Astrocyte of the hippocampus (primary cell): ENCODE data around the gene CEP76.

Experiments
- DNase-seq: peaks from one replicate; pipeline ENCODE4 v3.0.0; 2011; ENCODE audit warnings: low read depth, low spot score

Gene CEP76, protein sequence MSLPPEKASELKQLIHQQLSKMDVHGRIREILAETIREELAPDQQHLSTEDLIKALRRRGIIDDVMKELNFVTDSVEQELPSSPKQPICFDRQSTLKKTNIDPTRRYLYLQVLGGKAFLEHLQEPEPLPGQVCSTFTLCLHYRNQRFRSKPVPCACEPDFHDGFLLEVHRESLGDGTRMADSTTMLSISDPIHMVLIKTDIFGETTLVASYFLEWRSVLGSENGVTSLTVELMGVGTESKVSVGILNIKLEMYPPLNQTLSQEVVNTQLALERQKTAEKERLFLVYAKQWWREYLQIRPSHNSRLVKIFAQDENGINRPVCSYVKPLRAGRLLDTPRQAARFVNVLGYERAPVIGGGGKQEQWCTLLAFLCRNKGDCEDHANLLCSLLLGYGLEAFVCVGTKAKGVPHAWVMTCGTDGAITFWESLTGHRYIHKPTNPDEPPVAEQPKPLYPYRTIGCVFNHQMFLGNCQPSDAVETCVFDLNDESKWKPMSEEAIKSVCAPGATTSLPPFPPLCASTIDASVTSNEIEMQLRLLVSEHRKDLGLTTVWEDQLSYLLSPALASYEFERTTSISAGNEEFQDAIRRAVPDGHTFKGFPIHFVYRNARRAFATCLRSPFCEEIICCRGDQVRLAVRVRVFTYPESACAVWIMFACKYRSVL

GRCh38 chr18:12702221-12703095, at the start of gene CEP76, which contains the start of gene PSMG2:
Gene CEP76 (minus strand): TSS chr18:12702723. CDS start chr18:12702548, 175 bp downstream.
Gene PSMG2 (plus strand): TSS chr18:12703042. CDS start chr18:12703108, 66 bp downstream.
- DNase-seq: peak; percentile 96

DNA sequence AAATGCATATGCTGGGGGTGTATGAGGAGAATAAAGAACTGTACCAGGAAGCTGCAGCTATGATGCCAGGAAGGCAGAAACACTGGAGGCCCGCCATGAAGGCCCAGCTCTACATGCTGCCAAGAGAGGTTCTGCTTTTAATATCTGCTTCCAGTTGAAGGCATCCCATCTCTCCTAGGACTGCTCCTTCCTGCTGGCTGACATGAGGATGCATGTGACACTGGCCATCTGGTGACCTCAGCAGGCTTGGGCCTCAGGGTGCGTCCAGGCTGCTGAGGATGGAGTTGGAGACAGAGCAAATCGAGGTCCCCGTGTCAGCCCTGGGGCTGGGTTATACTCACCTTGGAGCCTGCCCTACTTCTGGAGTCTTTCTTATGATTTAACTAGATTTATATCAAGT, 49.4 kb upstream of the CEP76 start:
- DNase-seq: no peak

DNA sequence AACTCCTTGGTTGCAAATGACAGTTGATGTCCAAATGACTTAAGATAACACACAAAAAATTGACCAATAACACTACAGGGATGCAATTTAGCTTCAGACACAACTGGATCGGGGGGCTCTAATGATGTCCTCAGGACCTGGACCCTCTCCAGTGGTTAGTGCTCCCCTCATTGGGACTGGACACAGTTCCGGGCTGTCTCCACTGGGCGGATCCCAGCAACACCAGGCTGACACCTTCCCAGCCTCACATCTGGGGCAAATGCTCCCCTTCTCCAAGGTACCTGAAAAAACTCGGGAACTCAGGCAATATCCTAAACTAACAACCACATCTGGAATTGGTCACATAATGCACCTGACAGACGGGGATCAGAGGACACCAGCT, 49.0 kb upstream of the CEP76 start:
- DNase-seq: no peak

DNA sequence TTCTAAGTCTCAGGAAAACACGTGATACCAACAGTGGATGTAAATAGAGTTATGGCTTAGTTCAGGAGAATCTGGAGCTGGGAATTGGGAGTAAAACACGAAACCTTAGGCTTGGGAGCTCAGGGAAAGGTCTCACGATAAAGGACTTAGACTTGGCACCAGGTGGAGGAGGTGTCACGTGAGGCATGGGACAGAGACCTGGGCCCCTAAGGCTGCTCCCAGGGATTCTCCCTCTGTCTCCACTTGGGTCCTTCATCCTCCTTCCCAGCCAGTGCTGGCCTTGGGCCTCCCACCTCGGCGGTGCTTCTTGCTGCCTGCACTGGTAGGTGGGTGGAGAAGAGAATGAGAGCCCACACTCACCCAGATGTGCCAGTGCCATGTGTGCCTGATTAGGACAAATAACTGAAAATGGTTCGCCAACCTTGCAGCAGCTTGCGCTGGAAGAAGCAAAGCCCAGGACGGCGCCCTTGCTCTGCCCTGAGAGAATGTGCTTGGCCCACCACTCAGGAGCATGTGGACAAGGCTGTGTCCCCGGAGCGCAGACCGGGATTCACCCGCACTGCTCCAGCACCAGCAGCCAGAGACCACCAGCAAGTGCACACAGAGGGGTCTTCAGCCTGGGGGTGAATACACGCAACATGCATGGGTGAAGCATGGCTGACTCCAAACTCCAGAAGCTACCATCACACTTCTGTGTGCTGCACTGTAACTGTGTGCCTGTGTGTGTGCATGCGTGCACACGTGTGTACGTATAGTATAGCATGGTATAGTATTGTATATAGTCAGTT, 48.4 kb upstream of the CEP76 start:
- DNase-seq: no peak

GRCh38 chr18:12750076-12750714, 47.7 kb upstream of the CEP76 start:
- peak; percentile 31 for DNase-seq

GRCh38 chr18:12749121-12749520, 46.6 kb upstream of the CEP76 start:
- no peak for DNase-seq

GRCh38 chr18:12748671-12749070, 46.1 kb upstream of the CEP76 start:
- DNase-seq: no peak

DNA sequence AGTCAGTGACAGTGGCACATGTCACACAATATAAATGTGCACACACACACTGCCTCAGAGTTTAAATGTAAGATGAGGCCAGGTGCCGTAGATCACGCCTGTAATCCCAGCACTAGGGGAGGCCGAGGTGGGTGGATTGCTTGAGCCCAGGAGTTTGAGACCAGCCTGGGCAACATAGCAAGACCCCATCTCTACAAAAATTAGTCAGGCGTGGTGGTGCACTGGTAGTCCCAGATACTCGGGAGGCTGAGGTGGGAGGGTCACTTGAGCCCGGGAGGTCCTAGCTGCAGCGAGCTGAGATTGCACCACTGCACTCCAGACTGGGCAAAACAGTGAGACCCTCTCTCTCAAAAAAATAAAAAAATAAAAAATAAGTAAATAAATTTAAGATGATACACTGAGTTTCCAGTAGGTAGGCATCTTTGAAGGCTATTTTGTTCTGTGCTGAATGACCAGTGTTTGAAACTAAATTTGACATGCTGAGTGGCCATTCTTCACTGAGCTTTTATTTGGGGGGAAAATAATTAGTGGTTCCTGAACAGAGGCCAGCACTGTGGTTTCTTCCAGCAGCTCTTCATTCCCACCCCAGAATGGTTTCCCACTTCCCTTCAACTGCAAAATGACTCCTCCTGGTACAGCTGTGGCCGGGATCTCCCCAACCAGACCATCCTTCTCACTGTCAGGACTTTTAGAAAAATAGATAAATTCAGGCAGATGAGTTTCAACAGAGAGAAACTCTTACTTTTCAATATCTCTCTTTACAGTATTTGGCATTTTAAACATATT, 45.2 kb upstream of the CEP76 start:
- DNase-seq: peak; percentile 64

DNA sequence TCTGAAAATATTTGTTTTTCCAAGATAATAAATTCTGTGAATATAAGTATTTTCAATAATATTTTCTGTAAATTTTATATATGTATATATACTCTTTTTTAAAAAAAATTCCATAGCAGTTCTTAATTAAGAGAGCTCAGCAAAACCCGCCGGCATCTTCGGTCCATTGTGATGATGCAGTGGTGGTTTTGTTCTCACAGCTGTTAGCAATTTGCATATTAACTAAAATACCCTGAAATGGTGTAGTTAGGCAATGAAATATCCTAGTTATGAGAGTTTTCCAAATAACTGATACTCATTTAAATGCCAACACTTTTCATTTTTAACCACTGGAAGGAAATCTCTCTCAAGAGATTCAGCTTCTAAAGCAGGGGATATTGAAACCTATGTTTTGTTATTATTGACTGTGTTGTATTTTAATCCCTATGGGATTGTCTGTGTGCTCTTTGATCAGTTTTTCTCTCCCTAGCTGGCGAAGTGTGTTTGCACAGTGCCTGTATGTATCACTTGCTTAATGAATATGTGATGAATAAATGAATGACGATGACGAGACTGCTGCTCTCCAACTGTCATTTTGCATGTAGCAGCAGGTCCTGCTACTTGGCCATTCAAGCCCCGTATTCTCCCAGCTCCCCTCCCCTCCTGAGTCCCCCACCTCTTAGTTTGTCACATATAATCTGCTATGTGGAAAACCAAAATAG, 42.7 kb upstream of the CEP76 start:
- DNase-seq: no peak

- DNase-seq: peak; percentile 69
Observed at GRCh38 chr18:12744103-12744502, 41.6 kb upstream of the CEP76 start.

DNA sequence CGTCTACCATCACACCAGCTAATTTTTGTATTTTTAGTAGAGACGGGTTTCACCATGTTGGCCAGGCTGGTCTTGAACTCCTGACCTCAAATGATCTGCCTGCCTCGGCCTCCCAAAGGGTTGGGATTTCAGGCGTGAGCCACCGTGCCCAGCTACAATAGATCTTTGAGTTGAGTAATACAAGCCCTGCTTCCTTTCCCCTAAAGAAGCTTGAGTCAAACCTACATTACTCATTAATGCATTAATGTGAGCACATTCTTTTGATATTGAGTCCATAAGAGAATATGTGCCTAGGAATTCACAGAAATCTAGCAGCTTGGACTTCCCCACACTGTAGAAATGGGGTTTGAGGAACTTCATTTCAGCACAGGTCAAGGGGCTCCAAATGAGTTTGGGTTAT, 39.9 kb upstream of the CEP76 start:
- no peak for DNase-seq

GRCh38 chr18:12741351-12741750, 38.8 kb upstream of the CEP76 start:
- no peak for DNase-seq

DNA sequence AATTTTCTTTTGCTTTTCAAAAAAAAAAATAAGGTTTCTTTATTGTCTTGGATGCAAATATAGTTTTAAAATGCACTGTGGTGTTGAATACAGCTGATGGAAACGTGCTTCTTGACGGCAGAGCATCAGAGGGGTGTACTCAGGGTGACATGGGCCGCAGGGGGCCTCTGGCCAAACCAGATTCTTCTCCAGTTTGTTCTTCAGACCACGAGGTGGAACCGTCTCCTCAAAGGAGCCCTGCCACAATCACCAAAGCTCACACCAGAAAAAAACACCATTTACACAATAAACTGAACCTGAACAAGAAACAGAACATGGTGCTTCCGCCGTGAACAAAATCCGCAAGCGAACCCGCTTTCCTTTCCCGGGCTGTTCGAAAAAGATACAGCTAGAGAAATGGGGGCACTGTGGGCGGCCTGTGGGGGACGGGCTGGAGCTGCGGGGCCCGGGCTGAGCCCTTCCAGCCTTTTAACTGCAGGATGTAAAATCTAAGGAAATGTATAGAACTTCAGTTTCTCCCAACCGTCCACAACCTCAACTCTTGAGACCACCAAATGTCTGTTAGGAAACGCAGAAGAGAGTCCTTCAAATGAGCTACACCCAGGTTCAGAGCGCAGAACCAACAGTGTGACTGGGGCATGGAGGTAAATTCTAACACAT, 34.9 kb upstream of the CEP76 start:
- DNase-seq: no peak

GRCh38 chr18:12726774-12727550, 24.4 kb upstream of the CEP76 start:
- DNase-seq: peak; percentile 87

DNA sequence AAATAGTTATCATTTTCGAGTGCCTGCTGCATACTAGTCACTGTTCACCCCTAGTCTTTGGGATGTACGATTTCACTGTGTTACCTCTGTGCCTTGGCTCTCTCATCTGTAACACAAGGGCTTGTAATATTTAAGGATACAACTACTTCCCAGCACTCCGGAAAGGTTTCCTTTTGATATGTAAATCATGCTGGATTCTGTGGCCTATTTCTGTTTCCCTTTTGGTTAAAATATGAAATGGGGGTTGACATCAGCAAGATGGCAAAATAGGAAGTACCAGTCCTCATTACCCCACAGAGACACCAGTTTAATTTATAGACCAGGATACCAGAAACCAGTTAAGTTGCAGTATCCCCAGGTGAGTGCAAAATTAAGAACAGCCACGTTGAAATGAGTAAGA, 23.8 kb upstream of the CEP76 start:
- DNase-seq: no peak

DNA sequence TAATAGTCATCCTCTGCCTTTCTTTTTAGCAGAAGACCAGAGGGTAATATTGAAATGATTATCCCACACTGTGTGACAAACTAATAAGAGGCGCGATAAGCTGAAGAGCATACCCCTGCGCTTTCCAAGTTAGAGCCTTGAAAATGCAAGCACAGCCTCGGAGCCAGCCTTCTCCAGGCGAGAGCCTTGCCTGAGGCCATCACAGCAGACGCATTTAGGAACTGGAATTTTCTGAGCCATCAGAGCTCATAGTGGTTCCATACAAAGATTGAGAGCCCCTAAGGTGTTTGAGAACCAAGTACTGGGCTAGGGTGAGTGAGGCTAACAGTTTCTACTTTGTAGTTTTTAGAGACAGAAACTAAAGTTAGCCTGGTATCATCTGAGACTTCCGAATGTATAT, 20.2 kb upstream of the CEP76 start:
- DNase-seq: no peak

GRCh38 chr18:12721495-12722275, 19.2 kb upstream of the CEP76 start:
- DNase-seq: no peak
